Measurements from ENCODE around the gene OSBPL3. TPM values are rescaled to one million over a fixed set of nuclear protein-coding genes. Genes with fewer than 3 reads are reported as not detected.

Gene OSBPL3
- total and polyA plus RNA-seq, 12 donors: 1.1 to 8.4 (median 3.1) TPM

DNA sequence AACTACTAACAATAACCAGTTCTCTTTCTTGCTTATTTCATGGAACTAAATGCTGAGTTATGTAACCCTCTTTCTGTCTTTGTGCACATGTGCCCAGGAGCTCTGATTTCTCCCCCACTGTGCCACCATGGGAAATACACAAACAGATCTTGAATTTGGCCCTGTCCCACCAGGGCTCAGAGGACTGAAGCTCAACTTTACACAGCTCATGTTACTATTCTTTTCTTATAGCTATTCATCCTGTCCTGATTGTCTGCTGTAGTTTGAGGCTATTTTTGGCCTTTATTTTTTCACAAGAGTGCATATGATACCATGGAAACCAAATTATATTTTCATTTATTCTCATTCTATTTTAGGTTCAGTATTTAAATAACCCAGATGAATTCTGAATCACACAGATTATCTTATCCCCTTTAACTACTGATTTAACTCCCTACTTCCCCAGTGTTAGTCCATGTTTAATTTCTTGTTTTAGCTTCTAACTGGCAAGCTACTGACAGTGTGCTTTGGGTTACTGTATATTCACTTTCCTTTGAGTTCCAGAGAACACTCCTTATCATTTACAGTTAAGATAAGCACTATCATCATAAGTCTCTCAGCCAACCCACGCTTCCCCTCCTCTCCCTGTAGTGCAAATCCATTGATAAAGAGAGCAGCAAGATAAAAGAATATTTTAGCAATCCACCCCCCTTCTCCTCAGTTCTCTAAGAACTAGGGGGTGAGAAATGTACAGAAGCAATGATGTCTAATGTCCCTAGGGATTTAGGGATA lies 150.9 kb downstream of the OSBPL3 start:
- Histone ChIP-seq H3K4me1 (replicated peaks in 1 of 2) (no peaks in the 10 kb centered on the region), H3K4me3 (no peak overlapping the region), H3K36me3 (replicated peaks in 1 of 2) (no peaks in the 10 kb centered on the region), H3K9me3 (replicated peaks in 1 of 3) (no peaks in the 10 kb centered on the region), H3K27ac (no peak overlapping the region), H3K27me3 (no peaks in the 10 kb centered on the region)
- no peak for TF ChIP-seq POLR2A (IDR thresholded peaks at IDR 0.05)
- TF ChIP-seq CTCF (IDR thresholded peaks at IDR 0.05): no peak
- 23 to 38% (median 33%) methylated on average over 1 of the region's 1 CpG for WGBS, 4 donors
- no peak for DNase-seq
- intact Hi-C loops (cut with DNase I): loop anchor here in 1 of 2 donors (10.0 kb wide), 2 partner anchors 146 to 236 kb away; no protein-coding TSS in a partner anchor

DNA sequence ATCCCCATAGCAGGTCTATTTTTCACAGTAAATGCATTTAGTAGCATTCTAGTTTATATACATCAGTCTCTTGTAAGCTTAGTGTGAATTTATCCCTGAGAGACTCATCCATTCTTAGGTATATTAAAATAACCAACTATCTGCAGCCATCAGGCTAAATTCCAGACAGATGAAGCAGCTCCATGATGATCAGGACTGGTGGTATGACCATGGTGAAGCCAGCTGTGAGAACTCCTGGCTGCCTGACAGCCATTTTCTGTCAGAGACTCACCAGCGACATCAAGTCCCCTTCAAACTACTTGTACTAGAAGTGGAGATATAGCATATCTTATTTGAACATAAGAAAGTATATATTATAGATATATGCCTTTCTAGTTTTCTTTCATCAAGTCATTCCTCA lies 152.4 kb downstream of the OSBPL3 start:
- DNase-seq: no peak
- TF ChIP-seq POLR2A (IDR thresholded peaks at IDR 0.05): no peak
- TF ChIP-seq CTCF (IDR thresholded peaks at IDR 0.05): no peak
- no peaks in the 10 kb centered on the region for H3K9me3 ChIP-seq (replicated peaks in 1 of 3)
- H3K4me3 ChIP-seq: no peak overlapping the region
- H3K27me3 ChIP-seq: no peaks in the 10 kb centered on the region
- H3K36me3 ChIP-seq (replicated peaks in 1 of 2): no peaks in the 10 kb centered on the region
- no peaks in the 10 kb centered on the region for H3K4me1 ChIP-seq (replicated peaks in 1 of 2)
- 88 to 100% (median 98%) methylated on average over 1 of the region's 1 CpG for WGBS, 4 donors
- H3K27ac ChIP-seq: no peak overlapping the region
- intact Hi-C loops (cut with DNase I): loop anchor here in 1 of 2 donors (10.0 kb wide), 2 partner anchors 147 to 237 kb away; no protein-coding TSS in a partner anchor

DNA sequence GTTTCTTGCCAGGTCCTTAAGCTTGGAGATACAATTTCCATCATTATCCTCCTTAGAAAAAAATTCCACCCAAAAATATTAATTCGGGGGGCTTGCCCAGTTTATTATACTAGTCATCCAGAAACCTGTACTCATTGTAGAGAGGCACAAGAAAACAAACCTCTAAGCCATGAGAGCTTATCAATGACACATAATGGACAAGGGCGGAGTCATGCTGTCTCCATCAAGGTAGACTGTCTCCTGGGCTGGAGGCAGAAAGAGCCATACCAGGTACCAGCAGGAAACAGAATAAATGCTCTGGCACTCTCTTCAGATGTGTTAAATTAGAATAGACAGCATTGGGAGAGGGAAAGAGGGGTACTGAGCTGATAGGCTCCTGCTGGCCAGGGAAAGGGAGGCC lies 153.0 kb downstream of the OSBPL3 start:
- TF ChIP-seq POLR2A (IDR thresholded peaks at IDR 0.05) (no peak), CTCF (IDR thresholded peaks at IDR 0.05) (no peak)
- no peaks in the 10 kb centered on the region for H3K9me3 ChIP-seq (replicated peaks in 1 of 3)
- no peak for DNase-seq
- intact Hi-C loops (cut with DNase I): loop anchor here in 1 of 2 donors (10.0 kb wide), 2 partner anchors 148 to 238 kb away; no protein-coding TSS in a partner anchor
- 83 to 100% (median 93%) methylated on average over 2 of the region's 2 CpGs for WGBS, 4 donors
- no peak overlapping the region for H3K27ac ChIP-seq
- H3K27me3 ChIP-seq: no peaks in the 10 kb centered on the region
- no peaks in the 10 kb centered on the region for H3K36me3 ChIP-seq (replicated peaks in 1 of 2)
- no peak overlapping the region for H3K4me3 ChIP-seq
- H3K4me1 ChIP-seq (replicated peaks in 1 of 2): no peaks in the 10 kb centered on the region

DNA sequence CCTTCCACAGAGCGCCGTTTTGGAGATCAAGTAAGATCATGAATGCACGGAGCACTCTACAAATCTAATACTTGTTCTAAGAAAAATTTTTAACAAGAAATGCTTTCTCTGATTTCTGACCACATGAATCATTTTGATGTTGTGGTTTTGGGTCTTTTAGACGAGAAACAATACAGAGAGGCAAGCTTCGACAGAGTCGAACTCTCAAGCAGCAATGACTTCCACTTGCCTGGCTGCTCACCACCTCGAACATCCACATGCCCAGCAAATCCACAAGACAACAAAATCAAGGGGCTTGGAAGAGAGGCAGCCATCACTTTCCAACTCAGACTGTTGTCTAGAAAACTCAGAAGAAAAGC lies 153.3 kb downstream of the OSBPL3 start:
- Histone ChIP-seq H3K27ac (no peak overlapping the region), H3K9me3 (replicated peaks in 1 of 3) (no peaks in the 10 kb centered on the region), H3K36me3 (replicated peaks in 1 of 2) (no peaks in the 10 kb centered on the region), H3K4me1 (replicated peaks in 1 of 2) (no peaks in the 10 kb centered on the region), H3K27me3 (no peaks in the 10 kb centered on the region), H3K4me3 (no peak overlapping the region)
- 76 to 89% (median 84%) methylated on average over 7 of the region's 7 CpGs for WGBS, 4 donors
- TF ChIP-seq POLR2A (IDR thresholded peaks at IDR 0.05): no peak
- no peak for TF ChIP-seq CTCF (IDR thresholded peaks at IDR 0.05)
- intact Hi-C loops (cut with DNase I): loop anchor here in 1 of 2 donors (10.0 kb wide), 2 partner anchors 148 to 238 kb away; no protein-coding TSS in a partner anchor
- DNase-seq: no peak
